GM21576 (cell line): ENCODE results near the gene AADAC.
"Not testable (repeated sequence)": the region's sequence is repeated elsewhere in the genome, so short reads cannot be mapped to it uniquely, and the experiment has no call there.

Experiments
- ATAC-seq: cut with Tn5 transposase; IDR thresholded peaks from one replicate; pipeline ENCODE4 v1.9.1; 2021; ENCODE audit warnings: mild to moderate bottlenecking, moderate library complexity; ENCODE audit not compliant: unreplicated experiment

AADAC gene

GRCh38 chr3:151852074-151852811 is 38.3 kb downstream of the AADAC start:
- ATAC-seq: no peak

GRCh38 chr3:151856118-151856517 is 42.2 kb downstream of the AADAC start:
- no peak for ATAC-seq

DNA sequence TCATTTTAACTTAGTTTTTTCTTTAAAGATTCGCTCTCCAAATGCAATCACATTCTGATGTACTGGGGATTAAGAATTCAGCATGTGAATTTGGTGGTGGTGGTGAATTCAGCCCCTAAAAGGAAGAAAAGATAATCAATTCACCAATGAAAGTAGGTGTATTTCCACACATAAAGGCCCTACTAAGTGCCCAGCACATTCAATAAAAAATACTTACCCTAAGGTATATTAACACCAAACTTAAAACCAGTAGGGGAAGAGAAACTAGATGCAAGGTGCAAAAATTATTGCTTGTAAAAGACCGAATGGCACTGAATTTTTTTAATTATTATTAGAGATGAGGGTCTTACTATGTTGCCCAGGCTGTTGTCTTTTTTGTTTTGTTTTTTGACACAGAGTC is 42.7 kb downstream of the AADAC start:
- ATAC-seq: no peak

GRCh38 chr3:151859233-151859673 is 45.3 kb downstream of the AADAC start:
- no peak for ATAC-seq

GRCh38 chr3:151859905-151860304 is 46.0 kb downstream of the AADAC start:
- ATAC-seq: no peak

GRCh38 chr3:151863611-151864010 is 49.7 kb downstream of the AADAC start:
- ATAC-seq: no peak

DNA sequence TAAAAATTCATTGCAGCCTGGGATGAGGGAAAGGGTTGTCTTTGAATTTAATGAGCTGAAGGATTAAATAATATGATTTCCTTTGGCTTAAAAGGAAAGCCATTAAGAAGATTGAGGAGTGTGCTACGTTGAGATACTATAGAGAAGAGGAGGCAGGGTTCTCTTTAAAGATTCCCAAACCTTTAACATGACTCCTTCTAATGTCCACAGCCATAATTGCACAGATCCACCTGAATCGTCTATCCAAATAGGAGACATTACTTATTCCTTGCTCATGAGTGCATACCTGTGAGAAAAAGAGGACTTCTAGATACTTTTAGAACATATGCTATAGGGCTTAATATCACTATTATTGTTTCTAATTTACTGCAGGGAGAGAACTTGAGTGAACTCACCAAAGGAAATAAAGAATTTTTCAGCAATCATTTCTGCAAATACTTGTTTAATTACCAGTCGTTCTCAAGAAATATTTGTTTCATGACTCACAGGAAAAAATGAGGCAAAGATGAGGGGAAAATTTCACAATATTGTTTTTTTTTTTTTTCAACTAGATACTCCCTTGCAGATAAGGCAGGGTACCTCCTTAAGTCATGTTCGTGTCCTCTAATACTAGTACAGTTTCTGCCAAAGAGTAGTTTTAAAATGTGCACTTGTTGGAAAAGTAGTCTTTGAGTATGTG is 50.6 kb downstream of the AADAC start:
- no peak for ATAC-seq

GRCh38 chr3:151866711-151867410 is 52.9 kb downstream of the AADAC start:
- ATAC-seq: no peak

GRCh38 chr3:151867666-151868065 is 53.8 kb downstream of the AADAC start:
- ATAC-seq: no peak

- no peak for ATAC-seq
Observed at GRCh38 chr3:151869181-151869580, 55.3 kb downstream of the AADAC start.

DNA sequence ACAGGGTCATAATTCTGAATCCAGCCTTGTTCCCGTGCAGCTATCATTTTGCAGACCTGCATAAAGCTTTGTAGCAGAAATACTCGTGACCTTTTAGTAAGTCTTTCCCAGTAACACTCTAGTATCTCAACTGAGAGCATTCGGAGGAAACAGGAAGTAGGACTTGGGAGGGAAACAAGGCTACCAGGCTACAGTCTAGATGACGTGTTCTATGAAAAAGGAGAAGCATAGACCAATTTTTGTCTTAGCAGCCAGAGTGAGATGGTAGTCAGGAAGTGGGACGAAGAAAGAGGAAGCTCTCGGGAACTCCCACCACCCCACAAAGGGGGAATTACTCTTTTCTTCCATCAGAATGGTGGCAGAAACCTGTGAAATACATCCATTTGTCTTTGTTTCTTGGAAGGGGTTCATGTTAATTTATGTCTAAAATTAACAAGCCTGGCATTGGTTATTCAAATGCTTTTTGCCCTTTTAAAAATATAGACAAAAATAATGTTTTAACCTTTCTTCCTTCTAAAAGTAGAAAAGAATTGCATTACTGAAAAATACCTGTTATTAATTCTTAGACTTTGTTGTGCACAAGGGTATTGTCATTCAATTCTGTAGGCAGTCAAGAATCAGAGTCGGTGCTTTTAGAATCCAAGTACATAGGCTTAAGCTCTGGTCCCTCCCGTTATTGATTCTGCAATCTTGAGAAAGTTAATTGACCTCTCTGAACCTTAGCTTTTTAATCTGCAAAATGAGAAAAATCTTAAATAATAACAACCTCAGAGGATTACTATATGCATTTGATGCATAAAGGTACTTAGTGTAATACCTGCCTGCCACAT is 57.9 kb downstream of the AADAC start:
- peak; percentile 87 for ATAC-seq

DNA sequence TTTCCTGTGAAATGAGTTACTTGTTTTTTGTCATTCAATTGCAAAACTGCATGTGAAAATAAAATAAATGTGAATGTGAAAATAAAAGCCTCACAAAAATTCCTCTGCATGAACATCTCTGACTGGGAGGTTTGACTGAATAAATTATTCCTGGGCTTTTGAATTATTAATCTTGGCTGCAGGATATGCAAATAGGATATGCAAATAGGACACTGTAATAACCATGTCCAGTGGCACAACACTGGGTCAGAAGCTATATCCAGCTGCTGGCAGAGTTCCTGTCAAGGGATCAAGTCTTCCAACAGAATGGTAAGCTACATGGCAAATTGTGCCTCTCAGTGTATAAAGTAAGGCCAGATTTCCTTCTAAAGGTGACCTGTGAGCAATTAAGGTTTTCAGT is 59.5 kb downstream of the AADAC start, which contains the start of gene SUCNR1:
Gene SUCNR1, plus strand, starts transcription at position 246 of the 400 bp plus-strand sequence. CDS start 6,250 bp downstream, outside the sequence.
- ATAC-seq: no peak

DNA sequence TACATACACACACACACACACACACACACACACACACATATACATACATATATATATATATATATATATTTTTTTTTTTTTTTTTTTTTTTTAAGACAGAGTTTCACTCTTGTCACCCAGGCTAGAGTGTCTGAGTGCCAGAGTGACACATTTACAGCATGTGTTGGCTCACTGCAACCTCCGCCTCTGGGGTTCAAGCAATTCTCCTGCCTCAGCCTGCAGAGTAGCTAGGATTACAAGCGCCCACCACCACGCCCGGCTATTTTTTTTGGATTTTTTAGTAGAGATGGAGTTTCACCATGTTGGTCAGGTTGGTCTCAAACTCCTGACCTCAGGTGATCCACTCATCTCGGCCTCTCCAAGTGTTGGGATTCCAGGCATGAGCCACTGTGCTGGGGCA is 60.2 kb downstream of the AADAC start:
- not testable (repeated sequence) for ATAC-seq

- ATAC-seq: peak; percentile 59
Observed at GRCh38 chr3:151875759-151876158, 61.8 kb downstream of the AADAC start.

GRCh38 chr3:151877269-151877668 is 63.4 kb downstream of the AADAC start:
- ATAC-seq: no peak
